ENCODE data around the gene TTLL8.
A peak's percentile ranks its signal among the peaks of the same experiment; 100 is the strongest.

Gene TTLL8

GRCh38 chr22:50011447-50012210 lies 46.5 kb downstream of the TTLL8 start:
- peak overlapping the region; percentile 7; the same call in 1 of the 2 replicates for H3K4me3 ChIP-seq (ENCODE audit: low read length)
- DNase-seq (ENCODE audit: low read depth, low spot score): no peak

DNA sequence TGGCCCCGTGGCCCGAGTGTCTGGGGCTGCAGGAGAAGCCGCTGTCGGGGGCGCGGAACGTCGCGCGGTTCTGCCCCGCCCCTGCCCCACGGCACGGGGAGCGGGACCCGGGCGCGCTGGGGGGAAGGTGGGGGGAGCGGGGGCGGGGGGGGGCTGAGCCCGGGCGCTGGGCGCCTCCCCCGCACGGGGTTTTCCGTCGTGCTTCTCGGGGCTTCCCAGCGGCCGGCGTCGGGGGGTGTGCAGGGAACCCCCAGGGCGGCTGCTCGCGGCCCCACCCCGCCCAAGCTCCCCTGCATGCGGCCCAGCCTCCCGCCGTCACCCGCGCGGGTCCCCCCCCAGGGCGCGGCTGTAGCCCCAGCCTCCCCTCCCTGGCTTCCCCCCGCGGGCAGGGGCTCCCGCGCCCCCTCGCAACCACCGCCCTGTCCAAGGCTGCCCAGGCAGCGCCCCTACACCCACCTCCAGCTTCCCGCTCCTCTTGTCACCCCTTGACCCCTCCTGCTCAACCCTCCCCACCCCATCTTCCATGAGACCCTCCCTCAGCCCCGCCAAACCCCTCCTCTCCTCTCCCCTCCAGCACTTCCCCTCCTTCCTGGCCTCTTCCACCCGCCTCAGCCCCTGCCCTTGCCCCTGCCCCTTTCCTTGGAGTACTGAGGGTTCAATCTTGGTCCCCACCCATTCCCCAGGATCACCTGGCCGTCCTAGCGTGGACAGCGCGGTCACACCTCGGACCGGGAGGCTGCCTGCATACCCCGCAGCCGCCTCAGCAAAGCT lies 47.2 kb downstream of the TTLL8 start:
- DNase-seq (ENCODE audit: low read depth, low spot score): no peak
- peak overlapping the region; percentile 7; the same call in 1 of the 2 replicates for H3K4me3 ChIP-seq (ENCODE audit: low read length)

DNA sequence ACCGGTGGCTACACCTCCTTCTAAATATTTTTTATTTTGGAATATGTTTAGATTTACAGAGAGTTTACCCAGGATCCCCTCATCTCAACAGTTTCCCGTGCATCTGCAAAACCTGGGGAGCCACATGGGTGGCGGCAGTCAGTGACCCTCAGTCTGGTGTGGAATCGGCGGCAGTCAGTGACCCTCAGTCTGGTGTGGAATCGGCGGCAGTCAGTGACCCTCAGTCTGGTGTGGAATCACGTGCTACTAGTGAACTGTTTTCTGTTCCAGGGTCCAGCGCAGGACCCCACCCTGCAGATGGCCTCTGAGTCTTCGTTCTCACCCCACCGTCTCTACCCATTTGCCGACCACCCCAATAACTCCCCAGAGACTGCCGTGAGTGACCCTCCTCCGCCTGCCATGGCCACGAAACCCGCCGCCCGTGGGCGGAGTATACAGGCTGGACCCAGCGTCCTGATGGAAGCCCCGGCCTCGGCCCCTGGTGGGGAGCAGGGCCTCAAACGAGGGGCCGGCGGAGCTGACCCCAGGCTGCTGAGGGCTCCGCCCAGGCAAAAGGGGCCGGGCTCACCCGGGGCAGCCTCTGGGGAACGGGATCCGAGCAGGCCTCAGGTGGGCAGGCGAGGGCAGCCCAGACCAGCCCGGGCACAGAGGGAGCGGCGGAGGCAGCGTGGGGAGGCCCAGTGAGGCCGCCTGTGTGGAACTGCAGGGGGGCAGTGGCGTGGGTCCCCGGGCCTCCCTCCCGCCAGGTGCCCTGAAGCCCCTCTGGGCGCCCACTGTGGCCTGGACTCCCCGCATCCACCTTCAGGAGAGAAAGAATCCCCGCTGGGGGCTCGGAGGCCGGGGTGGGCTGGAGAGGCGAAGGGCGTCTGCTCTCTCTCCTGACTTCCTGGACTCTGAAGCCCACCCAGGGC lies 48.1 kb downstream of the TTLL8 start:
- H3K4me3 ChIP-seq (ENCODE audit: low read length): no peak overlapping the region
- DNase-seq (ENCODE audit: low read depth, low spot score): no peak

- DNase-seq (ENCODE audit: low read depth, low spot score): no peak
- no peak overlapping the region for H3K4me3 ChIP-seq (ENCODE audit: low read length)
Measured at GRCh38 chr22:50009251-50009650, 48.8 kb downstream of the TTLL8 start.

- H3K4me3 ChIP-seq (ENCODE audit: low read length): no peak overlapping the region
- no peak for DNase-seq (ENCODE audit: low read depth, low spot score)
Measured at GRCh38 chr22:50008151-50009040, 49.7 kb downstream of the TTLL8 start.

GRCh38 chr22:50007057-50007511 lies 51.0 kb downstream of the TTLL8 start:
- DNase-seq (ENCODE audit: low read depth, low spot score): no peak
- no peak overlapping the region for H3K4me3 ChIP-seq (ENCODE audit: low read length)

GRCh38 chr22:50004918-50005317 lies 53.2 kb downstream of the TTLL8 start:
- H3K4me3 ChIP-seq (ENCODE audit: low read length): no peak overlapping the region
- DNase-seq (ENCODE audit: low read depth, low spot score): no peak

DNA sequence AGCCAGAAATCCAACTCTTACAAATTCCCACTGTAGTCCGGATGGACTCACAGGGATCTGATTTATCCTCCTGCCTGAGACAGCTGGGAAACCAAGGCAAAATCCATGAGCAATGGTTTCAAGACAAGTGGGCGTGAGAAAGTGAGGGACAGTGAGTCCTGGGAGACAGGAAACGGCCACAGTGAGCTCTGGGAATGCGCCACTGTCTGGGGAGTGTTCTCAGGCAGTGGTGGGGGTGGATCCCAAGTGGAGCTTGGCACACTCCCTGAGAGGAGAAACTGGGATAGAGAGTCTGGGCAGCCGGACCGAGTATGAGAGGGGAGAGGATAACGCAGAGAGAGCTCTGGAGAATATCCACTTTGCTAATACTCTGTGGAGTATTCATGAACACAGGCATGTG lies 55.3 kb downstream of the TTLL8 start:
- no peak for DNase-seq (ENCODE audit: low read depth, low spot score)
- H3K4me3 ChIP-seq (ENCODE audit: low read length): no peak overlapping the region

GRCh38 chr22:50001388-50002231 lies 56.5 kb downstream of the TTLL8 start:
- no peak for DNase-seq (ENCODE audit: low read depth, low spot score)
- no peak overlapping the region for H3K4me3 ChIP-seq (ENCODE audit: low read length)

DNA sequence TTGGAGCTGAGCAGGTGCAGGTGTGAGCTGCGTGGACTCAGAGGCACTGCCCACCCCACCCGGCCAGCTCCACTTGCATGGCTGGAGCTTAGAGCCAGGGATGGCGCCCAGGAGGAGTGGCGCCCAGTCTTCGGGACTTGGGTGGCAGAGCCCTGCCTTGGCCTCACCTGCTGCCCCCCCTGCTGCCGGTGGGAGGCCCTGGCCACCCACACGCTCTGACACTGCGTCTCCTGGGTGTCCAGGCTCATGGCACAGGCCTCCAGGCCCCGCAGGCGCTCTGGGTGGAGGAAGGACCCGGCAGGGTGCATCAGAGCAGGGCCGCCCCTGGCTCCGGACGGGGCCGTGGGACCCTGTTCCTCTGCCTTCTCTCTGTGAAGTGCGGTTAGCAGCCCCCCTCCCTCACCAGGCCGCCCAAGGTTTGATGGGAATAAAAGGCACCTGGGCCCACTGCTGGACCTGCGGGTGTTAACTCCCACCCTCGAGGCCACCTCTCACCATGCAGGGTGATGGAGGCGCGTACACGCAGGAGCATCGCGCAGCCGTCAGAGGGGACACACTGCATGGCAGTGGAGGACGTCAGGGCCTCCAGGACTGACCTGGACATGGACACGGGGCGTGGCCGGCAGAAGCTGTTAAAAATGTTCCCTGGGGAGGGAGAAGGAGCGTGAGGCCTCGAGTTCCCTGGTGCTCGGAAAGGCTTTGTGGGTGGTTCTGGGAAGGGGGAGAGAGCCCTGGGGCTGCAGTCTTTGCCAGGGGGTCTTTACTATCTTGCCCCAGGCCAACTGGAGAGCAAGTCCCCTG lies 57.3 kb downstream of the TTLL8 start:
- no peak overlapping the region for H3K4me3 ChIP-seq (ENCODE audit: low read length)
- no peak for DNase-seq (ENCODE audit: low read depth, low spot score)

GRCh38 chr22:49999946-50000586 lies 58.0 kb downstream of the TTLL8 start:
- no peak overlapping the region for H3K4me3 ChIP-seq (ENCODE audit: low read length)
- DNase-seq (ENCODE audit: low read depth, low spot score): no peak

DNA sequence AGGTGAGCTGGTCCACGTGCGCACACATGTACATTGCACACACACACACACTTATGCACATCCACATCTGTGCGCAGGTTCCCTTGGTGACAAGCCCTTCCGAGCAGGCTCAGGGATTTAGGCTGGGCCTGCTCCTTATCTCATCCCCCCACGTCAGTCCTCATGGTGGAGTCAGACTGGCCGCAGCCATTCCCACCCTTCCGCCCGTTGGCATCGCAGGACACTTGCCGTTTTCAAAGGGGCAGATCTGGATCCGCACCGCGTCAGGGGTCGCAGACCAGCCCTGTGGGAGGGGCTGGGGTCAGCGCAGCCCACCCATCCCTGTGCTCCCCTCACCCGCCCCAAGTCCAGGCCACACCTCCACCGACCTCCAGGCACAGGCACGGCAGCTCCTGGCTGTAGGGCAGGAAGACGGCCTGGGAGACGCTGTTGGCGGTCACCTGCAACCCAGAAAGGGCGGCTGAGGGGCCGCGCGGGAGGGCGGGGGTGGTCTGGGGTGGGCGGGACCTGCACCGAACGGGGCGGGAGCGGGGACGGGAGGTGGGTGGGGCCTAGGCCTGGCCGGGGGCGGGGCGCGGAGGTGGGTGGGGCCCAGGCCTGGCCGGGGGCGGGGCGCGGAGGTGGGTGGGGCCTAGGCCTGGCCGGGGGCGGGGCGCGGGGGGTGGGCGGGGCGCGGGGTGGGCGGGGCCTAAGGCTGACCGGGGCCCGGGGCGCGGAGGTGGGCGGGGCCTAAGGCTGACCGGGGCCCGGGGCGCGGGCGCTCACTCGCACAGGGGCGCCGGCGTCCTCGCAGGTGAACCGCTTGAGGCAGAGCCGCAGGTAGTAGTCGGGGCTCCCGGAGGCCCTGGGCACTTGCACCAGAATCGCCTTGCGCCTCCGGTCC lies 58.8 kb downstream of the TTLL8 start:
- no peak overlapping the region for H3K4me3 ChIP-seq (ENCODE audit: low read length)
- DNase-seq (ENCODE audit: low read depth, low spot score): no peak

- H3K4me3 ChIP-seq (ENCODE audit: low read length): no peak overlapping the region
- DNase-seq (ENCODE audit: low read depth, low spot score): no peak
Measured at GRCh38 chr22:49998718-49999062, 59.4 kb downstream of the TTLL8 start.

GRCh38 chr22:49997932-49998717 lies 60.0 kb downstream of the TTLL8 start:
- no peak overlapping the region for H3K4me3 ChIP-seq (ENCODE audit: low read length)
- DNase-seq (ENCODE audit: low read depth, low spot score): no peak

DNA sequence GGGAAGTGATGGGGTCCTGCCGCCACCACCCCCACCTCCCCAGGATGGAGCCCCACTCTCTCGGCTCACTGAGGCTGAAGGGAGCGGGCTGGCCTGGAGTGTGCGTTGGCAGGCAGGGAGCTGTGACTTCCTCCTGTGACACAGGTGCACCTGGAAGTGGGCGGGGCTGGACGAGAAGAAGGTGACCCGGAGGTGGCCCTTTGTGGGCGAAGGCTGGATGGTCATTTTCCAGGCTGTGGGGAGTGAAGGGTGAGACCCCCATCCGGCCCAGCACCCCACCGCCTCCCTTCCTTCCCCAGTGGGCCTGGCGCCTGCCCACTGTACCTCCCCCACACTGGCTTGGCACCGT lies 60.9 kb downstream of the TTLL8 start:
- DNase-seq (ENCODE audit: low read depth, low spot score): no peak
- H3K4me3 ChIP-seq (ENCODE audit: low read length): no peak overlapping the region
